AG10803 (cell line): ENCODE data around the gene ATXN1.
"Not testable (repeated sequence)": the region's sequence is repeated elsewhere in the genome, so short reads cannot be mapped to it uniquely, and the experiment has no call there.

Experiments
- DNase-seq: peaks from one replicate; pipeline ENCODE4 v3.0.0; 2010; ENCODE audit warnings: low read depth
- H3K4me3 ChIP-seq: 2 replicates; pipeline ENCODE4 v1.5.1; 2011; ENCODE audit warnings: mild to moderate bottlenecking, low read length, control low read depth
- TF ChIP-seq, protein P1 (sequence below): conservative IDR thresholded peaks from 2 replicates; pipeline ENCODE4 v1.5.1; 2011; ENCODE audit warnings: mild to moderate bottlenecking, low read length, control low read depth, inconsistent platforms

The ATXN1 gene

DNA sequence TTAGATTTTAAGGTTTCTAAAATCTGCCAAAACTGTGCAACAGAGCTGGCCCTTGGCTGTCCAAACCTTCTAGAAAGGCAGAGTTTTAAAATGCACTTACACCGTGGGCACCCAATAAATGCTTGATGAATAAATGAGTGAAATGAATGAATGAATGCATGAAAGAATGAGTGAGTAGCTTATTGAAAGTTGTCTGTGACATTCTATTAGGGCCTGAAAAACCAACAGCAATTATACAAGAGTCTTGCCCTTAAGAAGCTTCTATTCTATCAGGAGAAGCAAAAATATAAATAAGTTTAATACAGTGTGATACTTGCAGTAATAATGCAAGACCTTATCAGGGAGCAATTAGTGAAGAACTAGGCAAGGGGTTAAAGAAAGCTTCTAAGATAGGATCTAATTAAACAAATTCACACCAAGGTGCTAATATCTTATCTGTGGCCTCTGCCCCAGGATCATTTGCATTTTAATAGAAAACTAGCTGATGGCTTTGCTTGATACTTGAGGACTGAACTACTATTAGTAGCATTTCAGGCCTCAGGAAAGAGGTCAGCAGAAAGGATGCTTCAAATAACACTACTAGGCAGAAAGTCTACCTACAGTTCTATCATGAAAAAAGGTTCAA, 292.2 kb downstream of the ATXN1 start:
- TF ChIP-seq, protein P1, sequence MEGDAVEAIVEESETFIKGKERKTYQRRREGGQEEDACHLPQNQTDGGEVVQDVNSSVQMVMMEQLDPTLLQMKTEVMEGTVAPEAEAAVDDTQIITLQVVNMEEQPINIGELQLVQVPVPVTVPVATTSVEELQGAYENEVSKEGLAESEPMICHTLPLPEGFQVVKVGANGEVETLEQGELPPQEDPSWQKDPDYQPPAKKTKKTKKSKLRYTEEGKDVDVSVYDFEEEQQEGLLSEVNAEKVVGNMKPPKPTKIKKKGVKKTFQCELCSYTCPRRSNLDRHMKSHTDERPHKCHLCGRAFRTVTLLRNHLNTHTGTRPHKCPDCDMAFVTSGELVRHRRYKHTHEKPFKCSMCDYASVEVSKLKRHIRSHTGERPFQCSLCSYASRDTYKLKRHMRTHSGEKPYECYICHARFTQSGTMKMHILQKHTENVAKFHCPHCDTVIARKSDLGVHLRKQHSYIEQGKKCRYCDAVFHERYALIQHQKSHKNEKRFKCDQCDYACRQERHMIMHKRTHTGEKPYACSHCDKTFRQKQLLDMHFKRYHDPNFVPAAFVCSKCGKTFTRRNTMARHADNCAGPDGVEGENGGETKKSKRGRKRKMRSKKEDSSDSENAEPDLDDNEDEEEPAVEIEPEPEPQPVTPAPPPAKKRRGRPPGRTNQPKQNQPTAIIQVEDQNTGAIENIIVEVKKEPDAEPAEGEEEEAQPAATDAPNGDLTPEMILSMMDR = no peak
- H3K4me3 ChIP-seq = no peak overlapping the region
- DNase-seq = no peak

DNA sequence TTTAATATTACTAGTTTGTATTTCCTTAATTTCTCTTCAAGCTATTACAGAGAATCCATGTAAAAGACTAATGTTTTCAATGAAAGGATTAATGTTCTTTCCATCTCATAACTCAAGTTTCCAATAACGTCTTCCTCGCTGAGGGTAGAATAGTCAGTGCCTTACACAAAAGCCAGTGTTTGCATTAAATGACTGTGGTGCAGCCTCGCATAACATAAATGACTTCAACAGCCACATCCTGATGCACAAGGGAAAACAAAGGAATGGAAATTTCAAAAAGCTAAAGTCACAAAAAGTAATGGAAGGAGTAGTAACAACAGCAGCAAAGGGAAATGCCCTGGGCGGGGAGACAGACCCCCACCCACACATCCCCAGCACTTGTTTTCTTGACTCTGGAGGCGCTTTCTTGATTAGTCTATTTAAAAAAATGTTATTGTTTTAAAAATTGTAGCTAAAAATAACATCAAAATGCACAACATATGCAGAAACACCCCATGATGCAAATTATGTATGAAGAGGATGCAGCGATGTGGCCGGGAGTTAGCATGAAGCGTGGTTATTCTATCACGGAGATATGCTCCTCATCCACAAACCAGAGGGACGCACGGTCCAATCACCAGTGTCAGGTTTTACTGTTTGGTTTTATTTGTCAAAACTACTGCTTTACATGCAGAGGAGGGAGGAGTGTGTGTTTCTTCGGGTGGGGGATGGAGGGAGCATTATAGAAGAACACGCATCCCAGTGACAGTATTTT, 294.3 kb downstream of the ATXN1 start:
- no peak overlapping the region for H3K4me3 ChIP-seq
- no peak for DNase-seq
- TF ChIP-seq, protein P1 = no peak

- H3K4me3 ChIP-seq = no peak overlapping the region
- TF ChIP-seq, protein P1 = no peak
- DNase-seq = no peak
These were observed 297.2 kb downstream of the ATXN1 start for GRCh38 chr6:16464045-16464444.

- DNase-seq, H3K4me3 ChIP-seq: not testable (repeated sequence)
These were observed 298.0 kb downstream of the ATXN1 start for GRCh38 chr6:16463246-16463645.

GRCh38 chr6:16461491-16461890, 299.8 kb downstream of the ATXN1 start:
- no peak for DNase-seq
- no peak overlapping the region for H3K4me3 ChIP-seq
- TF ChIP-seq, protein P1 = no peak

GRCh38 chr6:16459472-16459871, 301.8 kb downstream of the ATXN1 start:
- not testable (repeated sequence) for DNase-seq, H3K4me3 ChIP-seq

DNA sequence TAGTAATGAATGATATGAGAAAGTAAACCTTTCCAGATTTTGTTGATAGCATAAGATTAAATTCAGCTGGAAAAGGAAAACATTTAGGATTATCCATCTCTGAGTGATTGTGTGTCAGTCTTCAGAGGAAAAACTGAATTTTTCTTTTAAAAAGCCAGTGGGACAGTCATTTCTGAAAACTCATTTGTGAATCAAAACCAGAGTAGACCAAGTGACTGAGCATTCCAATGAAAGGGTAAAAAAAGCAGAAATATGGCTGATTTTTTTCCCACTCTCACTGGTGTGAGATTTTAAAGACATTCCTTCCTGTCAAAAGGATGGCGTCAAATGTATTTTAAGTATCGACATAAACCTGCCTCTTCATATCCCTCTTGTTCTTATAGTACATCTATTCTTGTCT, 308.9 kb downstream of the ATXN1 start:
- DNase-seq = no peak
- no peak overlapping the region for H3K4me3 ChIP-seq
- TF ChIP-seq, protein P1 = no peak

GRCh38 chr6:16450821-16451220, 310.4 kb downstream of the ATXN1 start:
- TF ChIP-seq, protein P1 = no peak

More at GRCh38 chr6:16450821-16451220, 310.4 kb downstream of the ATXN1 start:
- DNase-seq = peak; percentile 63
- H3K4me3 ChIP-seq = no peak overlapping the region
